ENCODE results near the gene PAK4.

PAK4 gene

DNA sequence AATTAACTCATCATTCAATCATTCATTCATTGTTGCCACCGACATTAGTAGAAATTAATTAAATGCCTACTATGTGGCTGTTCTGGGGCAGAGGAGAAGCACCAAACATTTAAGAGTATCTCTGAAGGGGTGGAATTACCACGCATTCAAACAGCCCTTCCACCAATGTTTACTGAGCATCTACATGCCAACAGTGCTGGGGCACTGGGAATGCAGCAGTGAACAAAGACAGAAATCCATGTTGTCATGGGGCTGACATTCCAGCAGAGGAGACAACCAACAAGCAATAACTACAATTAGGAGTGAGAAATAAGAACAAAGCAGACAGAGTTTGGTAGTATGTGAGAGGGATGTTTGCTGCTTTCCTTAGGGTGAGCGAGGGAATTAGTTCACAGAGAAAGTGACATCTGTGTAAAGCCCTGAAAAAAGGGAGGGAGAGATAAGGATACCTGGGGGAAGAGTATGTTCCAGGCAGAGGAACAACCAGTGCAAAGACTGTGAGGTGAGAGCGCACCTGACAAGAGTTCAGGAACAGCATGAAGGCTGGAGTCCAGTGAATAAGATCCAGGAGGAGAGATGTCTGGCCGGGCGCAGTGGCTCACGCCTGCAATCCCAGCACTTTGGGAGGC, 1.3 kb upstream of the PAK4 start:
- Histone ChIP-seq H3K4me3 (ENCODE audit: low read depth, low read length) (no peak overlapping the region), H3K27me3 (ENCODE audit: insufficient read depth, low read depth, severe bottlenecking) (no peaks in the 10 kb centered on the region), H3K9me3 (ENCODE audit: severe bottlenecking) (no peaks in the 10 kb centered on the region), H3K36me3 (peaks cover 2% of the 10 kb centered on the region; the same call in 1 of the 2 replicates), H3K27ac (no peak overlapping the region)
- TF ChIP-seq, protein P1, sequence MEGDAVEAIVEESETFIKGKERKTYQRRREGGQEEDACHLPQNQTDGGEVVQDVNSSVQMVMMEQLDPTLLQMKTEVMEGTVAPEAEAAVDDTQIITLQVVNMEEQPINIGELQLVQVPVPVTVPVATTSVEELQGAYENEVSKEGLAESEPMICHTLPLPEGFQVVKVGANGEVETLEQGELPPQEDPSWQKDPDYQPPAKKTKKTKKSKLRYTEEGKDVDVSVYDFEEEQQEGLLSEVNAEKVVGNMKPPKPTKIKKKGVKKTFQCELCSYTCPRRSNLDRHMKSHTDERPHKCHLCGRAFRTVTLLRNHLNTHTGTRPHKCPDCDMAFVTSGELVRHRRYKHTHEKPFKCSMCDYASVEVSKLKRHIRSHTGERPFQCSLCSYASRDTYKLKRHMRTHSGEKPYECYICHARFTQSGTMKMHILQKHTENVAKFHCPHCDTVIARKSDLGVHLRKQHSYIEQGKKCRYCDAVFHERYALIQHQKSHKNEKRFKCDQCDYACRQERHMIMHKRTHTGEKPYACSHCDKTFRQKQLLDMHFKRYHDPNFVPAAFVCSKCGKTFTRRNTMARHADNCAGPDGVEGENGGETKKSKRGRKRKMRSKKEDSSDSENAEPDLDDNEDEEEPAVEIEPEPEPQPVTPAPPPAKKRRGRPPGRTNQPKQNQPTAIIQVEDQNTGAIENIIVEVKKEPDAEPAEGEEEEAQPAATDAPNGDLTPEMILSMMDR (IDR thresholded peaks at IDR 0.05; ENCODE audit: low read depth, low read length), result no peak
- no peak for DNase-seq

DNA sequence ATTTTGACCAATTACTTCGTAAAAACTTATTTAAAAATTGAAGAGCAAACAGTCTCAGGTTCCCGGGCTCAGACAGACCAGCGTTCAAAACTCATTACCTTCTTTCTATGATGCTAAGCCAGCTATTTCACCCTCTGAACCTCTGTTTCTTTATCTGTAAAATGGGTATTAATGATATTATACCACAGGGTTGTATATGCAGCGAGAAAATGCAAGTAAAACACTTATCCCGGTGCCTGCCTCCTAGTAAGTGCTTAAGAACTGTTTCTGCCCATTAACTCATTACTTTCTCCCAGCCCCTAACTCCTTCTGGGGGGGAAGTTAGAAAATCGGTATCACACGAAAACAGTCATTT, 410 bp upstream of the PAK4 start:
- peaks cover 2% of the 10 kb centered on the region; the same call in 1 of the 2 replicates for H3K36me3 ChIP-seq
- peak overlapping the region; percentile 30 for H3K4me3 ChIP-seq (ENCODE audit: low read depth, low read length)
- H3K27me3 ChIP-seq (ENCODE audit: insufficient read depth, low read depth, severe bottlenecking), result no peaks in the 10 kb centered on the region
- TF ChIP-seq, protein P1 (IDR thresholded peaks at IDR 0.05; ENCODE audit: low read depth, low read length), result no peak
- H3K27ac ChIP-seq, result peak overlapping the region; percentile 63; the same call in 1 of the 2 replicates
- no peak for DNase-seq
- no peaks in the 10 kb centered on the region for H3K9me3 ChIP-seq (ENCODE audit: severe bottlenecking)

DNA sequence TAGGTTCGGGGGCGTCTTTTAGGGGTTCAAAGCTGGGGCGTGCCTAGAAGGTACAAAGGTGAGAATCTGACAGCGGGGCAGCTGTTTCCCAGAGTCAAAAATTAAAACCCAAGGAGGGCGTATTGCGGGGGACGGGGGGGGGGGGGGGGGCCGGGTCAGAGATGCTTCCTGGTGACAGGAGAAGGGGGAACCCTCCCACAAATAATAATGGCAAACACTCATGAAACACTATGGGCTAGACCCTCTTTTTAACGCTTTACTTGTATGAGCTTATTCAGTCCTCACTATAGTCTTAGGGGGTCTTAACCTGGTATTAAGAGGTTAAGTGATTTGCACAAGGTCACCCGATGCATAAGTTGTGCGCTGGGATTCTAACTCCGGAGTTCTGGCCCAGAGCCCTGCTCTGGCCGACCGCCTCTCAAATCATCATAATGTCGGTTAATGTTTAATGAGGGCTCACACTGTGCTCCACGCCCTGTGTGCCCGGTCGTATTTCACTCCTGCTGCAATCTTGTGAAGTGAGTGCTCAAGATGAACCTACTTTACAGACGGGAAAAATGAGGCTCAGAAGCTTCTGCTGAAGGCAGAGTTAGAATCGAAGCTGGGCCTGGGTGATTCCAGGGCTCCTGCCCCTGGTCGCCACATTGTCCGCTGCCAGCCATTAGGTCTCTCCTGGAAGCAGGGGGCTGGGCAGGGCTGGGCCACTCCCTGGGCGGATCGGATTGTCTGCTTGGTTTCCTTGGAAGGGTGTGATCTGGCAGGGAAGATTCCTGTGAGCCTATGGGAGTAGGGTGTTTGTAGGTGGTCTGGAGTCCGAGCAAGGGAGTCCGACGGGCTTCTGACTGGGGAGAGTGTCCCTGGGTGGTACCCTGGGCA, 964 bp downstream of the PAK4 start:
- H3K27me3 ChIP-seq (ENCODE audit: insufficient read depth, low read depth, severe bottlenecking), result no peaks in the 10 kb centered on the region
- no peak for DNase-seq
- H3K36me3 ChIP-seq, result peaks cover 2% of the 10 kb centered on the region; the same call in 1 of the 2 replicates
- peak overlapping the region; percentile 96 for H3K27ac ChIP-seq
- TF ChIP-seq, protein P1 (IDR thresholded peaks at IDR 0.05; ENCODE audit: low read depth, low read length), result no peak
- H3K9me3 ChIP-seq (ENCODE audit: severe bottlenecking), result no peaks in the 10 kb centered on the region
- H3K4me3 ChIP-seq (ENCODE audit: low read depth, low read length), result peak overlapping the region; percentile 74

DNA sequence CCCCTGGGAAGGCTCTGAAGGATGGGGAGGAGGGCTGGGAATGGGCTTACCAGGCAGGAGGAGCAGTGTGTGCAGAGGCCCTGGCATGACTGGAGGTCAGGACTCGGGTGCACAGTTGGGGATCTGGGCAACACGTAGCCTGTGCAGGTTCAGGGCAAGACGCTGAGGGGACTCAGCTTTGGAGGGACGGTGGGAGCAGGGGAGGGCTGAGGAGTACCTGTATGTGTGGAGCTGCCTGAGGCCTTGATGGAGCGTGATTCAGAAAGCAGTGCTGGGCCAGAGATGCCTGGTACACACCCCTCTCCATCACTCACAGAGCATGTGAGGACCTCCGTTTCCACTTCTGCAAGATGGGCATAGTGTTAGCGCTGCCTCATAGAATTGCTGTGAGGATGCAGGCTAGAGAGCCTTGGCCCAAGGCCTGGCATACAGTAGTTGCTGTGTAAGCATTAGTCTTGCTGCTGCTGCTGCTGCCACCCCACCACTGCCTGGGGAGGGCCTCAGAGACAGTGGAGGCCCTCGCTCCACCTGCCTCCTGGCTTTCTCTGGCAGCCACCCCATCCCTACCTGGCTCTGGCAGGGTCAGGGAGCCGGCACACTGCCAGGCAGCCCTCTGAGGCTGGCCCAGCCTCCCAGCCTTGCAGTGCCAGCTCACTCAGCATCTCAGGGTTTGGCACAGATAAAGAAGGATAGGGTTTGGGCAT, 2.4 kb downstream of the PAK4 start:
- H3K36me3 ChIP-seq, result peaks cover 2% of the 10 kb centered on the region; the same call in 1 of the 2 replicates
- H3K27ac ChIP-seq, result no peak overlapping the region
- TF ChIP-seq, protein P1 (IDR thresholded peaks at IDR 0.05; ENCODE audit: low read depth, low read length), result no peak
- H3K9me3 ChIP-seq (ENCODE audit: severe bottlenecking), result no peaks in the 10 kb centered on the region
- H3K4me3 ChIP-seq (ENCODE audit: low read depth, low read length), result no peak overlapping the region
- no peak for DNase-seq
- H3K27me3 ChIP-seq (ENCODE audit: insufficient read depth, low read depth, severe bottlenecking), result no peaks in the 10 kb centered on the region

DNA sequence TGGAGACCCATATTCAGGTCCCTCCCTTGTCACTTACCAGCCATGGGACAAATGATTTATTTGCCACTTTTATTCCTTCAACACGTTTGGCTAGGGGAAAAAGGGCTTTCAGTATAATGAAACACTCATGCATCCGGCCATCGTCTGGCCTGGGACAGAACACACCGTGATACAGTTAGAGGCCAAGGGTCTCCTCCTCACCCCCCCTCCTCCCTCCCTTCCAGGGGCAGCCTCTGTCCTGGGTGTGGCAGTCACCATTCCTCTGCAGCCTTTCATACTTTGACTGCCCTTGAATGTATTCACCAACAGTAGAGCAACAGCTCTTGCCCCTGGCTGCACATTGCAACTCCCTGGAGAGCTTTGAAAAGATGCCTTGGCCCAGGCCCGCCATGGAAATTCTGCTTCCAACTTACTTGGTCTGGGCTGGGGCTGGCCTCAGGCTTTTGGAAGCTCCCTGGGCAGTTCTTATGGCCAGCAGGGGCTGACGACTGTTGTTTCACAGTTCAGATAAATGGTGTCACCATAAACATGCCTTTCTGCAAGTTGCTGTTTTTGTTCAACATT, 3.0 kb downstream of the PAK4 start:
- no peak overlapping the region for H3K4me3 ChIP-seq (ENCODE audit: low read depth, low read length)
- no peak for DNase-seq
- no peak overlapping the region for H3K27ac ChIP-seq
- TF ChIP-seq, protein P1 (IDR thresholded peaks at IDR 0.05; ENCODE audit: low read depth, low read length), result no peak
- H3K27me3 ChIP-seq (ENCODE audit: insufficient read depth, low read depth, severe bottlenecking), result no peaks in the 10 kb centered on the region
- H3K9me3 ChIP-seq (ENCODE audit: severe bottlenecking), result no peaks in the 10 kb centered on the region
- peaks cover 2% of the 10 kb centered on the region; the same call in 1 of the 2 replicates for H3K36me3 ChIP-seq
